ES-I3 (cell line): ENCODE measurements around the gene ABCB9.
A peak's percentile ranks its signal among the peaks of the same experiment; 100 is the strongest.

Experiments
- H3K36me3 ChIP-seq: 2 replicates; pipeline ENCODE4 v1.6.1; 2013; ENCODE audit warnings: mild to moderate bottlenecking, low read length, control low read depth, moderate library complexity; ENCODE audit not compliant: insufficient read depth
- H3K4me1 ChIP-seq: 2 replicates; pipeline ENCODE4 v1.6.1; 2013; ENCODE audit warnings: mild to moderate bottlenecking, control low read depth, low read length; ENCODE audit not compliant: insufficient read depth
- H3K9ac ChIP-seq: 2 replicates; pipeline ENCODE4 v1.6.1; 2013; ENCODE audit warnings: low read depth, mild to moderate bottlenecking, low read length, moderate library complexity
- H3K9me3 ChIP-seq: 2 replicates; pipeline ENCODE4 v1.6.1; 2013; ENCODE audit warnings: mild to moderate bottlenecking, low read length, moderate library complexity; ENCODE audit not compliant: control insufficient read depth, insufficient read depth

ABCB9 gene

DNA sequence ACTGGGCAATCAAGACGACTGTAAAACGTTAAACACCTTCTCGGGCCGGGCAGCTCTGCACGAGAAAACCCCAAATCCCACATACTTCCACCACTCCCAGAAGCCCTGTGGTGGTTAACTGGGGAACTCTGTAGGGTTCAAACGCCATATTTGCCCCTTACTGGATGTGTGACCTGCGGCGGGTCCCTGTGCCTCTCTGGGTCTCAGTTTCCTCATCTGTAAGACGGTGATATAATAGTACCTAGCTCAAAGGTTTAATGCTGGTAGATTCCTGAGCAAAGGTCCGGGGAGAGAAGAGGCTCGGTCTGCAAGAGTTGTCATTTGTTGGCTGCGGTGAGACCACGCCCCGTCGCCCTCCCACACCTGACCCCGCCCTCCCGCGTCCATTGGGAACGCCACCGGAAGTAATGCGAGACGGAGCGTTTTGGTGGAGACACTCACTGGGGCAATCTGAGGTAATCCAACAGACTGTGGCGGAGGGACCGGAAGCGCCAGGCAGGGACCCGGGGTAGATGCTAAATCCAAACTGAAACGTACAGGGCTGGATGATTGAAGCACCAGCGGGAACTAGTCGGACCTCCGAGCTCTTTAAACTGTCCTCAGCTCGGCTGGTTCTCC is 8.1 kb upstream of the ABCB9 start:
- Histone ChIP-seq H3K36me3 (no peaks in the 10 kb centered on the region), H3K9me3 (no peaks in the 10 kb centered on the region), H3K4me1 (no peaks in the 10 kb centered on the region; the same call in 1 of the 2 replicates), H3K9ac (peak overlapping the region; percentile 99)

DNA sequence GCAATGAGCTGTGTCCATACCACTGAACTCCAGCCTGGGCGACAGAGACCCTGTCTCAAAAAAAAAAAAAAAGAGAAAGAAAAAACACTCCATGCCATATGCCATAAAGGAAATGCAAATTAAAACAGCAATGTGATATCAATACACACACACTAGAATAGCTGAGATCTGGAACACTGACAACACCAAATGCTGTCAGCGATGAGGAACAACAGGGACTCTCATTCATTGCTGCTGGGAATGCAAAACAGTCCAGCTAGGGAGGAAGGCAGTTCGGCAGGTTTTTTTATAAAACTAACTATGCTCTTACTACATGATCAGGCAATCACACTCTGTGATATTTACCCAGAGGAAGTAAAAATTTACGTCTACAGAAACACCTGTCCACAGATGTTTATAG is 3.4 kb upstream of the ABCB9 start:
- Histone ChIP-seq H3K36me3 (no peaks in the 10 kb centered on the region), H3K9ac (no peak overlapping the region), H3K4me1 (peaks cover 3% of the 10 kb centered on the region; the same call in 1 of the 2 replicates), H3K9me3 (no peaks in the 10 kb centered on the region)

DNA sequence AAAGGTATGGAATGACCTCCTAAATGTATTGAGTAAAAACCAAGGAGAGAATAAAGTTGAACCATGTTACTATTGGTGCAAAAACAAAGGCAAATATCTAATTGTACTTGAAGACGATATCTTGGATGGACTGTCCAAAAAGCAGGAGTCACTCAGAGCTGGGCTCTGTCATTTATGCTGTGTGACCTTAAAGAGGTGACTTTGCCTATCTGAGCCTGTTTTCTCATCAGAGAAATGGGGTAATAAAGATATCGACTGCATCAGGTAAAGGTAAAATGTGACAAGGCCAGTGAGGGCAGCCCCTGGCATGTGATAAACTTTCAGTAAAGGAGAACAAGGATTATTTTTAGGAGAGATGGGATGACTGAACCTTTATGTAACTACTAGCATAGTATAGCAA is 1.8 kb upstream of the ABCB9 start:
- H3K36me3 ChIP-seq = no peaks in the 10 kb centered on the region
- no peak overlapping the region for H3K9ac ChIP-seq
- H3K4me1 ChIP-seq = peaks cover 3% of the 10 kb centered on the region; the same call in 1 of the 2 replicates
- H3K9me3 ChIP-seq = no peaks in the 10 kb centered on the region

DNA sequence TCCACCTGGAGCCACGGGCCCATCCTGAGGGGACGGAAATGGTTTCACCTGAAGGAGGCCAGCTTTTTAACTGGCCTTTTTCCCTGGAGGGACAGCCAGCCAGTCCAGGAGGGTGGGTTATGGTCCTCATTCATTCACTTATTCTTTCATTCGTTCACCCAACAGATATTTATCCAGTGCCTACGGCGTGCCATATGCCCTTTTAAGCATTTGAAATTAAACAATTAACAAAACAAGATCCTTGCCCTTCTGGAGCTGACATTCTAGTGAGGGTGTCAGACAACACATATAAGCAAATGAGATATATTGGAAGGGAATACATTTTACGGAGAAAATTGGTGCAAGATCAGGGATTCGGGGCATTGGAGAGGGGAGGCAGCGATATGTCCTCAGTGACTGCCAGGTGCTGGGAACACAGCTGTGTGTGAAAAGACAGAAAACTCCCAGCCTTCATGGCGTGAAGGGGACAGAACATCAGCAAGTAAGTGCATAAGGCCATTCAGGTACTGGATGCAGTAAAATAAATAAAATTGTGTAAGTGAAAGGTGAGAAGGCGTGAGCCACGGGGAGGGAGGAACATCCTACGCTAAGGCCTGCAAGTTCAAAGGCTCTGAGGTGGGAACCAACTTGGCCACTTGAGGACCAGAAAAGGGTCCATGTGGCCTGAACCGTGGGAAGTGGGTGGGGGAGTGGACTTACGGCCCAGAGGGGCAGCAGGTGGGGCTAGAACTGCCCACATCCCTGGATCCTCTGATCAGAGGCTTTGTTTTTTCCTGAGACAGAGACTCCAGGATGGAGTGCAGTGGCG is 684 bp upstream of the ABCB9 start:
- no peaks in the 10 kb centered on the region for H3K9me3 ChIP-seq
- H3K4me1 ChIP-seq = peaks cover 3% of the 10 kb centered on the region; the same call in 1 of the 2 replicates
- no peaks in the 10 kb centered on the region for H3K36me3 ChIP-seq
- peak overlapping the region; percentile 11; the same call in 1 of the 2 replicates for H3K9ac ChIP-seq

DNA sequence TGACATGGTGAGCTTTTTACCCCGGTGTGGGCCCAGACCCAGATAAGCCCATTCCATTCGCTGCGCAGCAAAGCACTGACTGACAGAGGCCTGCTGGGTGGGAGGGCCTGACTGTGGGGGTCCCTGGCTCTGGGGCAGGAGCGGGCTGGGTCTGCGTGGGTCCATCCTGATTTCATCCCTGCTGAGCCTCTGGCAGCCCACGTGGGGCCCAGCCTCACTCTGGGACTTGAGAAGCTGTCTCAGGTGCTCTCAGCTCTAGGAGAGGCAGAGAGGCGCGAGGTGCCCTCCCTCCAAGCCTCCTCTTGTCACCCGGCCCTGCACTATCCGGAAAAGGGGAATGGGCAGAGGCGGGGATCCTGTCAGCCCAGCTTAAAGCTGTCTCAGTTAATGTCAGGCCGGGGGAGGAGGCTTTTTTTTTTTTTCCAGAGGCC is 927 bp downstream of the ABCB9 start:
- Histone ChIP-seq H3K9ac (peak overlapping the region; percentile 84; the same call in 1 of the 2 replicates), H3K9me3 (no peaks in the 10 kb centered on the region), H3K4me1 (peaks cover 3% of the 10 kb centered on the region; the same call in 1 of the 2 replicates), H3K36me3 (no peaks in the 10 kb centered on the region)

DNA sequence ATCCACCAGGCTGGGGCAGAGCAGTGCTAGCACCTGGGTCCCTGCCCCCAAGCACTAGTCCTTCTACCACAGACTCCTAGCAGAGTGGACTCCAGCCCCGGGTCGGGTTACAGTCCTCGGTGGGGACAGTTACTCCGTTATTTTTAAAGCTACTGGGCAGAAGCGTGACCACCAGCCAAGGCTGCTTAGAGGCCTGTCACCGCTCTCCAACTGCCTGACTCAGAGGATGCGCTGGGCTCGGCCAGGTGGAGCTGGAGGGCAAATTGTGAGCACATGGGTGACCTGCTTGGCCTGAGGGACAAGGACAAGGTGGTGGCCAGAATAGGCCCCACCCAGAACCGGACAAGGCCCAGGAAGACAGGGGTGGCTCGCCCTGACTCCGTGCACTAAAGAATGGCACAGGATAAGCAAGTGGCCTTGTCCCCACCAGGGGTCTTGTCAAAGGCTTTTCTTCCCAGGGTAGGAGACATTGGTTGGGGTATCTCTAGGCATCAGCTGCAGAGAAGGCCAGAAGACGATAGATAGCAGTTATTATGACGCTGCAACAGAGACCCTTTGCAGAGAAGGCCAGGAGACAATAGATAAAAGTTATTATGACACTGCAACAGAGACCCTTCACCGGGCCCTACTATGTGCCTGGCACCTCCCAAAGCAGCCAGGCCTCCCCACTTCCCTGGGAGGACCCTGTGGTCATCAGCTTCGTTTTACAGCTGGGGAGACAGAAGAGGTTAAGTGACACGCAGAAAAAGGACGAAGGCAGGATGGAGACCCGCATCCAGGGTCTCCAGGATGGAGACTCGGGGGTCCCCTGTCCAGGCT is 1.6 kb downstream of the ABCB9 start:
- Histone ChIP-seq H3K4me1 (peaks cover 3% of the 10 kb centered on the region; the same call in 1 of the 2 replicates), H3K9me3 (no peaks in the 10 kb centered on the region), H3K36me3 (no peaks in the 10 kb centered on the region), H3K9ac (no peak overlapping the region)

DNA sequence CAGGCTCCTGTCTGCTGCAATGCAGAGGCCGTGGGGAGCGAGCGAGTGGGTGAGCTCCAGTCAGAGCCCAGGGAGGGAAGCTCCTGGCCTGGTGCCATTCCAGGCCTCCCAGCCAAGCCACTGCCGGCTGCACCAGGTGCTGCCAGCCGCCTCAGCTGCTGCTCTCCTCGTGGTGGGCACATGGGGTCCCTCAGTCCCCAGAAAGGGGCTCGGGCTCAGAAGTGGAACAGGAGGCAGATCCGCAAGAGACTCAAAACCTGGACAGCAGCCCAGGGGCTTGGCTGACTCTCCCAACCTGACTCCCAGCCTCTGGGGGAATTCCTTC is 2.4 kb downstream of the ABCB9 start:
- no peak overlapping the region for H3K9ac ChIP-seq
- no peaks in the 10 kb centered on the region for H3K9me3 ChIP-seq
- no peaks in the 10 kb centered on the region for H3K36me3 ChIP-seq
- H3K4me1 ChIP-seq = peaks cover 3% of the 10 kb centered on the region; the same call in 1 of the 2 replicates

DNA sequence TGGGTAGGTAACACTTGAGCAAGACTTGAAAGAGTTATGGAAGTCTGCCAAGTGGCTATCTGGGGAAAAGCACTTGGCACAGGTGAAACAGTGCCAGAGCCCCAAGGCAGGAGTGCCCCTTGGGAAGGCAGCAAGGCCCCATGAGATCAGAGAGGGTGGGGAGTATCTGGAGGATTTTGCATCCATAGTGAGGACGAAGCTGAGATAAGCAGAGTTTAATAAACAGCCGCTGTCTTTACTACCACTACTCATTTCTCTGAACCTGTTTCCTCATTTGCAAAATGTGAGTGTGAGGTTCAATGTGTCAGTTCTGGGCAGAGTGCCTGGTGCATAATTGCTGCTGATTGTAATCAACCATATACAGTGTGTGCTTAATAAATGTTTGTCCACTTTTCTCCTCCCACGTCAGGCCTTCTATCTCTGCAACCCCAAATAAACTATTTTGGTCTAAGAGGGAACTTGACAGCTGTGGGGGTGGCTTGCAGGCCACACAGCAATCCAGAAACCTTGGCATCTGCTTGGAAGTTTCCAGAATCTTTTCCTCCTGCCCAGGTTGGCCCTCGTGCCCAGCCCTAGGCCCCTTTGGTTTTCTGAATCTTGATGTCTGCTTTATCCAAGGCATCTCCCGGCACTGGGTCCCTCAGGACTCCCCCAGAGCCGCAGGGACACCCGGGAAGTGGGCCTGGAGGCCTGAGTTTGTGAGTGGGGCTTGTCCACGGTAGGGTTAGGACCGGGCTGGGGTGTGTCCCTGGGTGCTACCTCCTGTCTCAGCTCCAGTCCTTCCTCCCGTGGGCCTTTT is 4.5 kb downstream of the ABCB9 start:
- Histone ChIP-seq H3K9ac (no peak overlapping the region), H3K9me3 (no peaks in the 10 kb centered on the region), H3K36me3 (no peaks in the 10 kb centered on the region), H3K4me1 (peaks cover under 1% of the 10 kb centered on the region; the same call in 1 of the 2 replicates)

DNA sequence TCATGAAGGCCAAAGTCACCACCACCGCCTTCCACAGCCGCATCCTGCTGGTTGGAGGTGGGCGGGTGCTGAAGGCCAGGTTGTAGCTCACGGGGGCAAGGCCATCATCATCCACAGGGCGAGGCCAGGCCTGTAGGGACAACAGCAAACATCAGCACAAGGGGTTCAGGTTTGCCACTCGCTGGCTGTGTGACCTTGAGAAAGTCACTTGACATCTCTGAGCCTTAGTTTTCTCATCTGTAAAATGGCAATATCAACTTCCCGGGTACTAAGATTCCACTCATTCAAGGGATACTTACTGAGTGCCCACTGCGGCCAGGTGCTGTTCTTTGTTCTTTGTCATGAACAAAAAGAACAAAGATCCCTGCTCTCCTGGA is 6.1 kb downstream of the ABCB9 start:
- no peak overlapping the region for H3K9ac ChIP-seq
- no peaks in the 10 kb centered on the region for H3K36me3 ChIP-seq
- no peaks in the 10 kb centered on the region for H3K9me3 ChIP-seq
- H3K4me1 ChIP-seq = no peaks in the 10 kb centered on the region

DNA sequence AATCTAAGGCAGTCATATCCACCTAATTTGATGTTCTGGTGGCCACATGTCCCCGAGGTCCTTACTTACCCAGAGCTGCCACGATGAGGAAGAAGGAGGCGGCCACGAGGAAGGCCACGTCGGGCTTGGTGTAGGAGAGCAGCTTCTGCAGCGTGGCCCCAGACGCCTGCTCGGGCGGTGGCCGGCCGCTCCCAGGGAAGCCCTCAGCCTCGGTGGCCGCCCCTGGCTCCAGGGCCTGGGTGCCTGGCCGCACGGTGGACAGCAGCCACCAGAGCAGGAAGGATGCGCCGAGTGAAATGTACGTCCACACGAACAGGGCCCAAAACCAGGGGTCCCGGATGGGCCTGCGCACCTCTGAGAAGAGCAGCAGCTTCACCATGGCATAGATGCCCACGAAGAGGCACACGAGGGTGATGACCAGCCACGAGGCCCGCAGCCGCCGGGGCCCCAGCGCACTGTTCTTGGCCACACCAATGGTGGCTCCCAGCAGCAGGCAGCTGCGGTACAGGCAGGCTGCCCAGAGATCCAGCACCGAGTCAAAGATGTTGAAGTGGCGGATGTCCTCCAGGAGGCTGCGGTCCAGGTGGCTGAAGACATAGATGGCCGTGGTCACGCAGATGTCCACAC is 6.6 kb downstream of the ABCB9 start:
- no peaks in the 10 kb centered on the region for H3K36me3 ChIP-seq
- no peak overlapping the region for H3K9ac ChIP-seq
- no peaks in the 10 kb centered on the region for H3K9me3 ChIP-seq
- H3K4me1 ChIP-seq = no peaks in the 10 kb centered on the region

DNA sequence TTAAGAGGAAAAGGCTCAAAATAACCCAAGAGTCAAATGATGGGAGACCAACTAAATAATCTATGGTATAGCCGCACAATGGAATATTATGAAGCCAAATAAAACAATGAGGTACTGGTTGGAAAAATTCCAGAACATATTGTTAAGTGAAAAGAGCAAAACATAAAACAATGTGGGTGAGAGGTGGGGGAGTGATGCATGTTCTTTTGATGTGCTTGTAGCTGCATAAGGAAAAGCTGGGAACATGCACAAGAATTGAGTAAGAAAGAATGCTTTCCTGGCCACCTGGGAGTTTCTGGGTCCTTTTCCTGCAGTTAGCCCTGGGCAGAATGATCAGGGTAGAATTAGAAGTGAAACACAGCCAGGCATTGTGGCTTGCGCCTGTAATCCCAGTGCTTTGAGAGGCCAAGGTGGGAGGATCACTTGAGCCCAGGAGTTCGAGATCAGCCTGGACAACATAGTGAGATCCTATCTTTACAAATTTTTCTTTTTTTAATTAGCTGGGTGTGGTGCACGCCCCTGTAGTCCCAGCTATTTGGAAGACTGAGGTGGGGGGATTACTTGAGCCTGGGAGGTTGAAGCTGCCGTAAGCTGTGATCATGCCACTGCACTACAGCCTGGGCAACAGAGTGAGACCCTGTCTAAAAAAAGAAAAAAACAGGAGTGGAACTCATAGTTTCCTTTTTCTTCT is 7.9 kb downstream of the ABCB9 start:
- H3K9ac ChIP-seq = no peak overlapping the region
- no peaks in the 10 kb centered on the region for H3K36me3 ChIP-seq
- no peaks in the 10 kb centered on the region for H3K4me1 ChIP-seq
- no peaks in the 10 kb centered on the region for H3K9me3 ChIP-seq

DNA sequence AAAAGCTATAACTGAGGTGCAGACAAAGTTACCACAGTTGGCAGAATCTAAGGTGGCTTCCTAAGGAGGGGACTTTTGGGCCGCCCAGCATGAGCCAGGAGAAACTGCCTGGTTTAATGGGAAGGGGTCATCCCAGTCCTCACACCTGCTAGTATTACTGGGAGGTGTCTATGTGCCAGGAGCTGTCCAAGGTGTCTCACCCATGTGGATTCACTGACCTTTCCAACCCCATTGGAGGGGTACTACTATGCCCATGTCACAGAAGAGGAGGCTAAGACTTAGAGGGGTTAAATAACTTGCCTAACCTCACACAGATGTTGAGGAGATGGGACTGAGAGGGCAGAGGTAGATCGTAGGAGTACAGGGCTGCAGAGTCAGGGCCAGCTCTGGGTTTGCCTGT is 10.2 kb downstream of the ABCB9 start:
- no peak overlapping the region for H3K9ac ChIP-seq

DNA sequence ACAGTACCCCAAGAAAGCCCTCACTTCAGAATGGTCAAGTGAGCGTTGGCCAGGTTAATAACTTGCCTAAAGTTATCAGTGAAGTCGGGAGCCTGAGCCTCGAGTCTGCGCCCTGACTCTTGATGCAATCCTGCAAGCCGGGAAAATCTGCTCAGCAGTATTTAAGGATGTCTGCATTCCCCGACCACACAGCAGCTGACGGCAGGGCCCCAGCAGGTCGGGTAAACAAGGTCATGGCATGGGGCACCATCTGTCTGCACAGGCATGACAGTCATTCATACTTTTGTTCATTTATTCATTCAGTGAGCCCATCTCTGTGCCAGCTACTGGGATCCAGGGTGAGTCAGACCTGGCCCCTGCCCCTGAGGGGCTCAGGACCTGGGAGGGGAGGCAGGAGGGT is 11.1 kb downstream of the ABCB9 start:
- Histone ChIP-seq H3K9ac (no peak overlapping the region), H3K9me3 (no peaks in the 10 kb centered on the region), H3K36me3 (no peaks in the 10 kb centered on the region), H3K4me1 (no peaks in the 10 kb centered on the region)

More for the DNA sequence above, 10.2 kb downstream of the ABCB9 start:
- Histone ChIP-seq H3K4me1 (no peaks in the 10 kb centered on the region), H3K9me3 (no peaks in the 10 kb centered on the region), H3K36me3 (no peaks in the 10 kb centered on the region)
